ENCODE data around the gene SFRP2.
A peak's percentile ranks its signal among the peaks of the same experiment; 100 is the strongest.

Gene SFRP2

DNA sequence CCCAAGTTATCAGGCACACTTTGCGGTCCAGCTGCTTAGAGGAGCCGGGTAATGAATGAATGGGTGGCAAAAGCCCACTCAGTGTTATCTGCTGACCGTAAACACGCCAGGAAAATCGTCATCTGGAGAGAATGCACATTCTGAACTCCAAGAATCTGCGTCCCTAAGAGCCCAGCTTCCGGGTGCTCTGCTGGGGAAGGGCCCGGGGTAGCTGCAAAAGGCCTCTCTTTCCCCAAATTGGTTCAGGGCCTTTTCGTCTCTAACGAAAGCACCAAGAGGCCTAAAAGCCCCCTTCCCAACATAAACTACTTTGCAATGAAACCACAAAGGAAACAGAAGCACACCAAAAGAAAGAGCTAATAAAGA is 1.6 kb upstream of the SFRP2 start:
- no peak overlapping the region for H3K4me3 ChIP-seq (ENCODE audit: low read depth, low read length)
- TF ChIP-seq CTCF (conservative IDR thresholded peaks at IDR 0.05; ENCODE audit: low read depth, low read length), result no peak
- DNase-seq (ENCODE audit: low read depth), result no peak

DNA sequence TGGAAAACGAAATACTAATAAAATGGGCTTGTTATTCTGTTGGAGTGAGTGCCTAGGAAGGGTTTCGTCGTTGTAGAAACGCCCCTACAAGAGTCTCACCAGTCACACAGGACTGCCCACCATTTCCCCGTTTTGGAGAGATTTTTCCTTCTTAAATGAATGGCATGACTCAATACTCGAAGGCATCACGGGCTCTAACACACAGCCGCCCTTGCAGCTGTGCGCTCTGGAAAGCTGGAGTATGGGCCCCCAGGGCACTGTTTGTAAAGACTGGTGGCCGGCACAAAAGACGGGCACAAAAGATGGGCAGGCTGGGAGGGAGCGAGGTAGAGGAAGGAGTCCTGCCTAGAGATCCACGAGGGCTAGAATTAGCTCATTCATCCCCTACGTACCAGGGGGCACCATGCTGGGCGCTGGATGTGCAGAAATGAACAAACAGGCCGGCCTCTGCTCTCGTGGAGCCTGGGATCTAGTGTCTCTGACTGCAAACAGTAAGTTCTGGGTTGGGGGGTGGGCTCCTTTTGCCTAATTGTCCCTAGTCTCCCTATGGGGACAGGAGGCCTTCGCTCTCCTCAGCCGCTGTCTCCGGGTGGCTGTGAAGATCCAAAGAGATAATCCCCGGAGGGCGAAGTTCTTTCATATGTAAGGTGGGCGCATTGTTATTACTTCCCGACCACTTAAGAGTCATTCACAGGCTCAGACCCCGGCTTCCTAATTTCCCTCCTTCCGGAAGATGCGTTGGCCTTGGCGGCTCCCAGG is 1.0 kb upstream of the SFRP2 start:
- H3K4me3 ChIP-seq (ENCODE audit: low read depth, low read length), result no peak overlapping the region
- TF ChIP-seq CTCF (conservative IDR thresholded peaks at IDR 0.05; ENCODE audit: low read depth, low read length), result no peak
- DNase-seq (ENCODE audit: low read depth), result no peak

- no peak for TF ChIP-seq CTCF (conservative IDR thresholded peaks at IDR 0.05; ENCODE audit: low read depth, low read length)
- no peak for DNase-seq (ENCODE audit: low read depth)
These were observed 851 bp downstream of the SFRP2 start for GRCh38 chr4:153788051-153788412.

DNA sequence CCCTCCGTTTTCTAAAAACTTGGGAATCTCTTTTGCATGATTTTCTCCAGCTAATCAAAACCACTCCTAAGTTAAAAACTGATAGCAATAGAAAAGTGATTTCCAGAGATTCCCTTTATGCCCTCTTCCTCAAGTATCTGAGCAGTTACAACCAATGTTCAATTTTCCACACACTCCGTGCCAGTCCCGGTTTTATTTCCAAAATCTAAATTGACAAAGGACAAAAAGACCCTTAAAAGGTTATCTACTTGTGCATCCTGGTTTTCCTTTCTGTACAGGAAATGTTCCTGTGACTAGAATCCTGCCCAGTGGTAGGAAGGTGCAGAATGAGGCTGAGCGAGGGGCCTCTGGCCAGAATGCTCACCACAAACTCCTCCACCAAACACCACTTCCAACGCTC is 1.3 kb downstream of the SFRP2 start:
- H3K4me3 ChIP-seq (ENCODE audit: low read depth, low read length), result no peak overlapping the region
- TF ChIP-seq CTCF (conservative IDR thresholded peaks at IDR 0.05; ENCODE audit: low read depth, low read length), result no peak
- DNase-seq (ENCODE audit: low read depth), result no peak

More at GRCh38 chr4:153788051-153788412, 851 bp downstream of the SFRP2 start:
- H3K4me3 ChIP-seq (ENCODE audit: low read depth, low read length), result no peak overlapping the region

- DNase-seq (ENCODE audit: low read depth), result no peak
- H3K4me3 ChIP-seq (ENCODE audit: low read depth, low read length), result no peak overlapping the region
- no peak for TF ChIP-seq CTCF (conservative IDR thresholded peaks at IDR 0.05; ENCODE audit: low read depth, low read length)
These were observed 1.8 kb downstream of the SFRP2 start for GRCh38 chr4:153787061-153787560.

DNA sequence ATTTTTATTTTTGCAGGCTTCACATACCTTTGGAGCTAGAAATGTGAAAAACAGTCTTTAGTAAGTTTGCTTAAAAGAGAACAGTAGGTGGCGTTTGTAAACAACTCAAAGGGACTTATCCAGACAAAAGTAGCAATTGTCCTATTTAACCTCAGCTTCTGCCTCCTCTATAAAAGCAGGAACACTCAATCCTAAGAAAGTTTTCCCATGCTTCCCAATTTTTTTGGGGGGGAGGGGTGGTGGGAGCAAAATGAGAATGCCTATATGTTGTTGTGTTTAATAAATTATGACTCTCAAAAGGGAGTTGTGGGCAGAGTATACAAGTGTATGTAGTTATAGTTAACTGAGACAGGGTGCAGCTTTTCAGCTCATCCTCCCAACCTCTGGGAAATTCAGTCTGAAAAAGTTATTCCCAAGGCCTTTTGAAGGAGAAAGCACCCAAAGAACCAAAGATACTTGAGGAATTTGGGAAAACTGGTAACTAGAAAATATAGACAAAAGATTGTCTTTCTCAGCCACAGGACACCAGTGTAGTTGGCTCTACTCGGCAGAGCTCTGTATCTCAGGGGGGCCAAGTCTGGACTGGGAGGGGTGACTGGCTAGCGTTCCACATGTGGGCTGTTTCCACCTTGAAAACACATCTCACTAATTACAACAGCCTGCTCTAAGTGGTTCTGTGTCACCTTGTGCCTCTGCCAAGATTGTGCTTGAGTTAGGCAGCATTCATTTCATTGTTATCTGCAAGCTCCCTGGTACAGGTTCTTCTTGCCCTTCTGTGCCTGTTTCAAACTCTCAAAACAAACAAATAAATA is 2.8 kb downstream of the SFRP2 start:
- DNase-seq (ENCODE audit: low read depth), result peak; percentile 68
- TF ChIP-seq CTCF (conservative IDR thresholded peaks at IDR 0.05; ENCODE audit: low read depth, low read length), result peak; percentile 57
- H3K4me3 ChIP-seq (ENCODE audit: low read depth, low read length), result no peak overlapping the region

Measured in choroid plexus epithelial cell (primary cell).